ENCODE results near the gene FOXS1. TPM values are rescaled to one million over a fixed set of nuclear protein-coding genes. Genes with fewer than 3 reads are reported as not detected.
A peak's percentile ranks its signal among the peaks of the same experiment; 100 is the strongest.

Gene FOXS1
- total RNA-seq, 2 experiments from 2014 or later, result not detected

DNA sequence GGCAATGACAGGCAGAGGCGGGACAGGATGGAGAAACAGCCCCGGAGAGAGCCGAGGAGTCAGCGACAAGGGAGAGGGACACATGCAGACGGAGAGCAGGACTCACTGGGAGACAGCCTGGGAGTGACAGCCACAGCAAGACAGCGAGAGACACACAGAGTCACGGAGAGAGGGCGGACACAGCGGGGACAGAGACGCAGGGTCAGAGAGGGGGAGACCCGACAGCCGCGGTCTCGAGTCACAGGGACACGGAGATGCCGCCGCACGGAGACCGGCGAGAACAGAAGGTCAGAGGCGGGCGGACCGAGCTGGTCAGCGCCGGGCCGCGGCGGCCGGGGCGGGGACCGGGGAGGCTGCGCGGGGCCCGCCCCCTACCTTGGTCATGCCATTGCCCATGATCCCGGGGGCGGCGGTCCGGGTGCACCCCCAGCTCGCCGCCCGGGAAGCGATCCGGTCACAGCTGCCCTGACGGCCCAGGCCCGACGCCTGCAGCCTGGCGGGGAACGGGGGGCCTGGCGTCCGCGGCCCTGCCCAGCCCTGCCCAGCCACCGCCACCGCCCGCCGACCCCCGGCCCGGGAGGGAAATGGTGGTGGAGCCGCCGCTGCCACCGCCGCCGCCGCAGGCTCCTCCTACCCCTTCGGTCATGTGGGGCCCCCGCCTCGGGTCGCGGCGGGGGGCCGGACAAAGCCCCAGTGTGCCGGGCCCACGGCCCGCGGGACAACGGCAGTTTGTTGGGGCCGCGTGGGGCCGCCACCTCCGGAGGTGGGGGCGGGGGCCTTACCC lies 24.7 kb upstream of the FOXS1 start, which contains the start of the genes DUSP15 and TTLL9:
DUSP15 (minus strand) TSS at position 586 of the 784 bp plus-strand sequence; CDS start at position 396, 190 bp downstream.
TTLL9 (plus strand) TSS at position 693 of the 784 bp plus-strand sequence. CDS start 493 bp downstream, outside the sequence.
- intact Hi-C loops (cut with DNase I, micrococcal nuclease), result no loop called here

DNA sequence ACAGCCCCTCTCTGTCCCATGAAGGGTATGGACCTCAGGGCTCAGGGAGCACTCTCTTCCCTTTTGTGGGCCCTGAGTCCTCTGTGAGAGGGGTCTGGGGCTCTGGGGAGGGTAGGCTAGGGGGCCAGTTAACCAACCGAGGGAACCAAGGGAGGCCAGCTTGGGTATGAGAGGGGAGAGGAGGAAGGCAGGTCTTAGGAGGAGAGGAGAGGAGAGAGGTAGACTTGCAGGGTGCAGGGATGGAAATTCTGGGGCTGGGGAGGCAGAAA lies 24.2 kb upstream of the FOXS1 start:
- Mint-ChIP-seq H3K27me3 (peaks cover 30% of the 10 kb centered on the region), H3K36me3 (ENCODE audit: low read depth) (no peaks in the 10 kb centered on the region), H3K27ac (no peak overlapping the region), H3K4me1 (peaks cover 7% of the 10 kb centered on the region), H3K4me3 (peak overlapping the region; percentile 62), H3K9me3 (ENCODE audit: low read depth) (no peaks in the 10 kb centered on the region)
- POLR2A ChIA-PET, result interaction anchor here (0.6 kb wide), 1 partner anchor 238 kb away, joined by 3 read pairs; no protein-coding TSS in a partner anchor
- intact Hi-C loops (cut with DNase I, micrococcal nuclease), result no loop called here
- no peak for DNase-seq
- CTCF ChIA-PET, result interaction anchor here (0.5 to 2.0 kb wide), 2 partner anchors 17 to 783 kb away, joined by 3 to 7 read pairs; no protein-coding TSS in a partner anchor
- no peak for ATAC-seq

More for the DNA sequence above, 24.7 kb upstream of the FOXS1 start, which contains the start of the genes DUSP15 and TTLL9:
- peaks cover 7% of the 10 kb centered on the region for H3K4me1 Mint-ChIP-seq
- POLR2A ChIA-PET, result interaction anchor here (0.6 kb wide), 1 partner anchor 239 kb away, joined by 3 read pairs; no protein-coding TSS in a partner anchor
- no peaks in the 10 kb centered on the region for H3K36me3 Mint-ChIP-seq (ENCODE audit: low read depth)
- no peaks in the 10 kb centered on the region for H3K9me3 Mint-ChIP-seq (ENCODE audit: low read depth)
- peak within 1 kb of the TSS; percentile 23 for H3K27ac Mint-ChIP-seq
- ATAC-seq (peak; percentile 45), DNase-seq (peak; percentile 33)
- H3K27me3 Mint-ChIP-seq, result peaks cover 30% of the 10 kb centered on the region
- CTCF ChIA-PET, result interaction anchor here (0.5 kb wide), 2 partner anchors 16 to 783 kb away, joined by 3 read pairs; no protein-coding TSS in a partner anchor
- peak within 1 kb of the TSS; percentile 62 for H3K4me3 Mint-ChIP-seq

DNA sequence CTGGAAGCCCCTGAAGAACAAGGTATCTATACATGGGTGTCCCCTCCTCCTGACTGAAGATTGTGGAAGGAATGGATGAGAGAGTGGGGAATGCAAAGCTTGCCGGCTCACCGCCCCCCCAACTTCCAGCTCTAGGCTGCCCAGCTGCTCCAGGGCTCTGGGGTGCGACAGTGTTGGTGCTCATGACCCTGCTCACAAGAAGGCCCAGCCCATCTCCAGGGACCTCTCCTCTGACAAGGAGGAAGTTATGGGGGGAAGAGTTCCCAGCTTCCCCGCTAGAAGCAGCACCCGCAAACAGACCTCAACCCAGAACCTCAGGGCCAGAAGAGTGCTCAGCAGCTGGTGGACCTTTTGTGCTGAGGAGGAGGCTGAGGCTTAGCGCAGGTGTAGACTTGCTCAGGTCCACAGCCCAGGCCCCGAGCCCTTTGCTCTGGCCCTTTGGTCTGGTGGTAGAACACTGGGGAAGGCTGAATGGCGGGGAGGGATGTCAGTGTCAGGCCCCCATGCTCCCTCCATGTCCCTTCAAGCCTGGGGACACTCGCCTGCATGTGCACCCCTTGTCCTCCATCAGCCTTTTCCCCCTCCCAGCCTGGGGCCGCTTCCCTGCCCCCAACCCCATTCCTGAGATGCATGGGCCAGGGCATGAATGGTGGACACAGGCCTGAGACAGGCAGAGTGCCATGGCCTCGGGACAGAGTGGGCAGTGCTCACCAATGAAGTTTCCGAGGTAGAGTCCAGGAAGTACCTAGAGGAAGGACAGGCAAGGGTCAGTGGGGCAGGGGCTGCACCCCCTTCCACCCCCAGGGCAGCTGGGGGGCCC lies 23.7 kb upstream of the FOXS1 start:
- ChIA-PET CTCF (interaction anchor here (2.0 kb wide), 1 partner anchor 16 kb away, joined by 7 read pairs; no protein-coding TSS in a partner anchor), POLR2A (no interaction called here)
- DNase-seq (no peak), ATAC-seq (no peak)
- Mint-ChIP-seq H3K27ac (no peak overlapping the region), H3K4me1 (peaks cover 7% of the 10 kb centered on the region), H3K4me3 (peak overlapping the region; percentile 62), H3K9me3 (ENCODE audit: low read depth) (no peaks in the 10 kb centered on the region), H3K27me3 (peaks cover 30% of the 10 kb centered on the region), H3K36me3 (ENCODE audit: low read depth) (no peaks in the 10 kb centered on the region)
- intact Hi-C loops (cut with DNase I, micrococcal nuclease), result no loop called here

DNA sequence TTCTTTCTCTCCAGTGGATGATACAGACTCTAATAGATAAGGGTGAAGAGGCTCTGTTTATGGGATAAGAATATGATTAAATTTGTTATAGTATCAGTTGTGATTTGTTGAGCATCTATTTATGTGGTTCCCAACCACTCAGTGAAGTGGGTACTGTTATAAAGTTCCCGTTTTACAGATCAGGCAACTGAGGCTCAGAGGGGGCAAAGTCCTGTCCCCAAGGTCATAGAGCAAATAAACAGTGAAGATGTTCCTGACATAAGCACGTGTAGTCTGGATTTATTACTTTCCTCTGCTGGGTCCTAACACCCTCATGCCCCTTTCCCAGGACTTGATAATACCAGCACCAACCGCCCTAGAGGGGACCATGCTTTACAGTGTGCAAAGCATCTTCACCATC lies 20.8 kb upstream of the FOXS1 start:
- Mint-ChIP-seq H3K27ac (no peak overlapping the region), H3K9me3 (ENCODE audit: low read depth) (no peaks in the 10 kb centered on the region), H3K36me3 (ENCODE audit: low read depth) (no peaks in the 10 kb centered on the region), H3K4me3 (no peak overlapping the region), H3K27me3 (peaks cover 25% of the 10 kb centered on the region), H3K4me1 (peaks cover 10% of the 10 kb centered on the region)
- ATAC-seq (no peak), DNase-seq (no peak)
- CTCF ChIA-PET, result no interaction called here
- intact Hi-C loops (cut with DNase I, micrococcal nuclease), result no loop called here
- POLR2A ChIA-PET, result no interaction called here

DNA sequence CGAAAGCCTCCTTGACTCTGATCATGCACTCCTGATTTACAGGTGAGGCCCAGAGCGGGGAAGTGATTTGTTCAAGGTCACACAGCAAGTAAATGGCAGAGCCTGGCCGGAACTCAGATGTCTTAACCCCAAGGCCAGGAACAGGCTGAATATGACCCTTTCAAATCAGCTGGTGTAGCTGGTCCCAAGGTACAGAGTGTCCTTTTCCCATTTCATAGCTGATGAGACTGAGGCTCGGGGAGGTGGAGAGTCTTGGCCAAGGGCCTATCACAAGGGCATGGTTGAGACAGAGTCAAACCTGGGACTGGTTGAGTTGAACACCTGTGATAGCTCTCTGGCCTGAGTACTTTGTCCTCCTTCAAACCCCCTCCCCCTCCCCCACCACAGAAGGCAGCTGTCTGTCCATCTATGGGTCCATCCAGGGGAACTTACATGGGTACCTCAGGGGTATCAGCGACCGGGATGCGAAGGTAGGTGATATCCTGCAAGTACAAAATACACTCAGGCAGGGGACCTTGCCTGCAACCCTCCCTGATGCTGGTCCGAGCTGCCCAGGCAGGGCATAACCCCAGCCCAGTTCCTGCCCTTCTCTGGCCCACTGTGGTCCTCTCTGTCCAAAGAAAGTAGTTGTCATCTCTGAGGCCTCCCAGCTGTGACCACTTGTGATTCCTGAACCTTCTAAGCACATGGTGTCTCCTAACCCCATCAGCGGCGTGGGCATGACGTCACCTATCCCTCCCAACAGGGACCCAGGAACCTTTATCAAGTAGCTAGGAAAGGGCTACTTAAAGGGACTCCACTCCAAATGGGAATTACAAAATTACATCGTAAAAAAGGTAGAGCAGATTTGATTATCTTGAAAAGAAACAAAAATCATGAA lies 19.4 kb upstream of the FOXS1 start:
- ChIA-PET CTCF (interaction anchor here (0.8 to 1.1 kb wide), 3 partner anchors 10 to 220 kb away, joined by 3 read pairs; no protein-coding TSS in a partner anchor), POLR2A (interaction anchor here (0.5 kb wide), 1 partner anchor 14 kb away, joined by 3 read pairs; no protein-coding TSS in a partner anchor)
- no peak for DNase-seq
- intact Hi-C loops (cut with DNase I, micrococcal nuclease), result no loop called here
- Mint-ChIP-seq H3K4me1 (peaks cover 9% of the 10 kb centered on the region), H3K27ac (no peak overlapping the region), H3K27me3 (peaks cover 25% of the 10 kb centered on the region), H3K4me3 (no peak overlapping the region), H3K36me3 (ENCODE audit: low read depth) (no peaks in the 10 kb centered on the region), H3K9me3 (ENCODE audit: low read depth) (no peaks in the 10 kb centered on the region)
- no peak for ATAC-seq

DNA sequence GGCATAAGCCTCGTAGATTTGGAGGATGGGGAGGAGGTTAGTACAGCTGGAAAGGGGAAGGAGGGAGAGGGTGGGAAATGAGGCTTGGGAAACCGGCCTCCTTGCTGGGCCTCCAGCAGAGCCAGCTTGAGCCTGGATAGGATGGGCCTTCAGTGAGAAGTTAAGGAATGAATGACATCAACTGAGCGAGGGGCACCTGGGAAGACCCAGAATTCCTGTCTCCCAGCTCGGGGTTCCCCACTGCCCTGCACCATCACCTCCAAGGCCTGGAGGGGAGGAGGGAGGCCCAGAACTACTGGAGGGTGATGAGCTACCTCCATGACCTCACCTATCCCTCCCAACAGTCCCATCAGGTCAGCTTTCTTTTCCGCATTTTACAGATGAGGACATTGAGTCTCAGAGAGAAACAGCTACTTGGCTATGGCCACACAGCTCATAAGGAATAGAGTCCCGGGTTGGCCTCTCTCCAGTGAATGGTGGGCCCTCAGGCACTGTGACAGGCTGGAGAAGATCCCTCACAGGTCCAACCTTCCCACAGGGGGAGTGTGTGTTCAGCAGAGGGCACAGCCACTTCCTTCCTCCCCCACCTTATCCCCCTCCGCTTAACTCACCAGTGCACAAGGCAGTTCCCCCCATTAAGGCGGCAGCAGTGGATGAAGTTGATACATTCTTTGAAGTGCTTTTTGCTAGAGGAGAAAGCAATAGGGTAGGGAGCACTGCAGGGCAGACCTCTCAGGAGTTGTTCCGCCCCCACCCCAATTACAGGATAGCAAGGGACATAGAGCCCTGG lies 18.1 kb upstream of the FOXS1 start:
- Mint-ChIP-seq H3K27me3 (peaks cover 24% of the 10 kb centered on the region), H3K36me3 (ENCODE audit: low read depth) (no peaks in the 10 kb centered on the region), H3K4me1 (peaks cover 8% of the 10 kb centered on the region), H3K4me3 (no peak overlapping the region), H3K27ac (no peak overlapping the region), H3K9me3 (ENCODE audit: low read depth) (no peaks in the 10 kb centered on the region)
- ATAC-seq (no peak), DNase-seq (no peak)
- CTCF ChIA-PET, result interaction anchor here (0.8 to 1.1 kb wide), 2 partner anchors 8 to 218 kb away, joined by 3 read pairs; no protein-coding TSS in a partner anchor
- POLR2A ChIA-PET, result no interaction called here
- intact Hi-C loops (cut with DNase I, micrococcal nuclease), result no loop called here

DNA sequence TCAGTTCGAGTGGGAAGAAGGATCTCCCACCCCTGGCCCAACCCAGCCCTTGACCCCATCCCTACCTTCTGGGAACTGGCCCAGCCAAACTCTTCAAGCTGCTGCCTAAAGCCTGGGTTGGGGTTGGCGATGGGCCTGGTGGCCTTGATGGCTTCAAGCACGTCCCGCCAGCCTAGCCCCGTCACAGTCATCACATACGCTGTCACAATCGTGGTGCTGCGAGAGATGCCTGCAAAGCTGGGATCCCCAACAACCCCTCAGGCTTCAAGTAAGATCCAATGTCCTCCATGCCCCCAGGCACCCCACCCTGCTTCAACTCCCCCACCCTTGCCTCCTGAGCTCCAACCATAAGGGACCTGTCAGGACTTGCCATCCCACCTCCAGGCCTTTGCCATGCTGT lies 17.1 kb upstream of the FOXS1 start:
- peaks cover 26% of the 10 kb centered on the region for H3K27me3 Mint-ChIP-seq
- no peaks in the 10 kb centered on the region for H3K9me3 Mint-ChIP-seq (ENCODE audit: low read depth)
- no peak overlapping the region for H3K4me3 Mint-ChIP-seq
- H3K27ac Mint-ChIP-seq, result no peak overlapping the region
- ATAC-seq (no peak), DNase-seq (no peak)
- ChIA-PET CTCF (interaction anchor here (0.6 to 1.0 kb wide), 2 partner anchors 16 to 339 kb away, joined by 3 to 4 read pairs; no protein-coding TSS in a partner anchor), POLR2A (no interaction called here)
- H3K36me3 Mint-ChIP-seq (ENCODE audit: low read depth), result no peaks in the 10 kb centered on the region
- intact Hi-C loops (cut with DNase I, micrococcal nuclease), result no loop called here
- peaks cover 8% of the 10 kb centered on the region for H3K4me1 Mint-ChIP-seq

DNA sequence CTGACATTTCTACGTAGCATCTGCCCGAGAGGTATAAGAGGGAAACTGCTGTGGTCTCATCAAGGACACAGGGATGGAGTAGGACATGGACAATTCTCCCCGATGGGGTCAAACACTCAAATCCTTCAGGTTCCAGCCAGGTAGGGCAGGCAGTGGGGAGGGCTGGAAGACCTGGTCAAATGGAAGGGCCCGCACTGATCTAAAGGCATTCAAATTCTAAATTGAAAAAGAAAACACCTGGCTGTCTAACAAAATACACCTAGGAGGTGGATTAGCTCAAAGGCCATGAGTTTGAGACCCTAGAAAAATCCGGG lies 16.7 kb upstream of the FOXS1 start:
- intact Hi-C loops (cut with DNase I, micrococcal nuclease), result no loop called here
- ChIA-PET CTCF (interaction anchor here (0.6 to 1.0 kb wide), 4 partner anchors 10 to 339 kb away, joined by 3 to 4 read pairs (median 4); no protein-coding TSS in a partner anchor), POLR2A (no interaction called here)
- Mint-ChIP-seq H3K27me3 (peaks cover 26% of the 10 kb centered on the region), H3K36me3 (ENCODE audit: low read depth) (no peaks in the 10 kb centered on the region), H3K9me3 (ENCODE audit: low read depth) (no peaks in the 10 kb centered on the region), H3K4me3 (peak overlapping the region; percentile 24), H3K27ac (no peak overlapping the region), H3K4me1 (peaks cover 8% of the 10 kb centered on the region)
- ATAC-seq (no peak), DNase-seq (no peak)

DNA sequence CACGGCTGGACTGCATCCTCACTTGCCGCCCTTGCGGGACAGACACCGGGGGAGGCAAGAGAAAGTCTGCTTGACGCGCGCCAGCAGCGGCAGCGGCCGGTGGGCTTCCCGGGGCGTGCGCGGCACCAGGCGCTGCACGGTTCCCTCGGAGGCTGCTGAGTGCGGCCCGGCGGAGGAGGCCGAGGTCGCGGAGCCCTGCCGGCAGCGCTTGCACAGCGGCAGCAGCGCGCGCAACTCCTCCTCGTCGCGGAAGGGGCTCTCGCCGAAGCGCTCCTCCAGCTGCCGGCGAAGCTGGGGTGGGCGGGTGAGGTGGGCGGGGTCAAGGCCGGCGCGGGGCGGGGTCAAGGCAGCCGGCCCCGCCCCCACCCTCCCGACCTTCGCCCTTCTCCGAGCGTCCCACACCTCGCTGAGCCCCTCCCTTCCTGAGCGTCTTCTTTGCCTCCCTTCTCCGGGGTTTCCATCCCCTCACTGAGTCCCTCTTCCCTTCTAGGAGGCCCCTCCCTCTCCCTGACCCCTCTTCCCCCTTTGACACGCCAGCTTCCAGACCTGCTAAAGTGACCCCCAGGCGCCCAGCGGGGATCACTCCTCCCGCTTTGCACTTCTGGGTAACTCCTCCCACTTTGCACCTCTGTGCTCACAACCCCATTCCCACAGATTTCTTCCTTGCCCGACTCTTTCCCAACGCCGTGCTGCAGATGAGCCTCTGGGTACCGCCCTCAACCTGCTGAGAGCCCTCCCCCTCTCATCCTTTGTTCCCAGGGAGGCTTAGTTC lies 16.2 kb upstream of the FOXS1 start:
- ChIA-PET CTCF (interaction anchor here (0.6 to 0.9 kb wide), 3 partner anchors 9 to 108 kb away, joined by 3 to 4 read pairs (median 4); no protein-coding TSS in a partner anchor), POLR2A (no interaction called here)
- peaks cover 26% of the 10 kb centered on the region for H3K27me3 Mint-ChIP-seq
- intact Hi-C loops (cut with DNase I, micrococcal nuclease), result loop anchor here in 1 of 2 experiments (1.0 kb wide), 3 partner anchors 19 to 157 kb away; partner anchors contain the start of gene PDRG1
- DNase-seq, result peak; percentile 84
- peak; percentile 97 for ATAC-seq
- H3K9me3 Mint-ChIP-seq (ENCODE audit: low read depth), result no peaks in the 10 kb centered on the region
- H3K36me3 Mint-ChIP-seq (ENCODE audit: low read depth), result no peaks in the 10 kb centered on the region
- peak overlapping the region; percentile 24 for H3K4me3 Mint-ChIP-seq
- peaks cover 8% of the 10 kb centered on the region for H3K4me1 Mint-ChIP-seq
- no peak overlapping the region for H3K27ac Mint-ChIP-seq

DNA sequence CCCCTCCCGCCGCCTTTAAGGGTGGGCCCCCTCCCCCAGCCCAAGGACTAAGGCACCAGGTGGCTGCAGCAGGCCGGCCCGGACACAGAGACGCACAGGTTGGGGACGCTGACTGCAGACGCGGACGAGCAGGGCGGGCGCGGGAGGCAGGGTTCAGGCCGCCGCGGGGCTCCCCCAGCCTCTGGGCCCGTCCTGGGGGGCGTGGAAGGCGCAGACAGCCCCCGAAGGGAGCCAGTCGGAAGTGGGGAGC lies 15.7 kb upstream of the FOXS1 start:
- intact Hi-C loops (cut with DNase I, micrococcal nuclease), result loop anchor here in 1 of 2 experiments (1.0 kb wide), 3 partner anchors 19 to 157 kb away; partner anchors contain the start of gene PDRG1
- CTCF ChIA-PET, result interaction anchor here (0.6 to 1.3 kb wide), 2 partner anchors 91 to 109 kb away, joined by 3 to 4 read pairs; partner anchors contain the start of gene PDRG1
- no peaks in the 10 kb centered on the region for H3K9me3 Mint-ChIP-seq (ENCODE audit: low read depth)
- peaks cover 26% of the 10 kb centered on the region for H3K27me3 Mint-ChIP-seq
- H3K36me3 Mint-ChIP-seq (ENCODE audit: low read depth), result no peaks in the 10 kb centered on the region
- POLR2A ChIA-PET, result no interaction called here
- no peak overlapping the region for H3K4me3 Mint-ChIP-seq
- no peak for DNase-seq
- ATAC-seq, result peak; percentile 40
- no peak overlapping the region for H3K27ac Mint-ChIP-seq
- H3K4me1 Mint-ChIP-seq, result peaks cover 8% of the 10 kb centered on the region
